Measurements from ENCODE around the gene ZNRF2.

Gene ZNRF2

DNA sequence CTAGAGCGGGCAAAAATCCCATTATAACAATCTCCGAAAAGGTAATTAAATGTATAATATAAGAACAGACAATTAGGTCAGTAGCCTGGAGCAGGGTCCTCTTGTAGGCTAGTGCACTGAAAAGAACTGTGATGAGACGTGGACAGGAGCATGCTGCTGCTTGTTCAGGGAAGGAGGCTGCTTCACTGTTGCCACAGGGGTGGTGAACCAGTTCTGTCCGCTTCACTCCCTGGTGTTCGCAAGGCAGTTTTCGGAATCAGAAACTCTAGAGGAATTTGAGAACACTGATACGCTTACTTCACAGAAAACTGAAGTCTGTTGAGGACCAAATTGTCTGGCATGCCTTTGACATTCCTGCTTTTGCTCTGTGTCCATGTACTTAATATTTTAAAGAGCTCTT, 17.4 kb downstream of the ZNRF2 start:
- no peak overlapping the region for H3K4me3 ChIP-seq (ENCODE audit: low read depth, low read length)
- TF ChIP-seq MYC (IDR thresholded peaks at IDR 0.05; ENCODE audit: low read depth, low read length), result no peak
- TF ChIP-seq, protein P1, sequence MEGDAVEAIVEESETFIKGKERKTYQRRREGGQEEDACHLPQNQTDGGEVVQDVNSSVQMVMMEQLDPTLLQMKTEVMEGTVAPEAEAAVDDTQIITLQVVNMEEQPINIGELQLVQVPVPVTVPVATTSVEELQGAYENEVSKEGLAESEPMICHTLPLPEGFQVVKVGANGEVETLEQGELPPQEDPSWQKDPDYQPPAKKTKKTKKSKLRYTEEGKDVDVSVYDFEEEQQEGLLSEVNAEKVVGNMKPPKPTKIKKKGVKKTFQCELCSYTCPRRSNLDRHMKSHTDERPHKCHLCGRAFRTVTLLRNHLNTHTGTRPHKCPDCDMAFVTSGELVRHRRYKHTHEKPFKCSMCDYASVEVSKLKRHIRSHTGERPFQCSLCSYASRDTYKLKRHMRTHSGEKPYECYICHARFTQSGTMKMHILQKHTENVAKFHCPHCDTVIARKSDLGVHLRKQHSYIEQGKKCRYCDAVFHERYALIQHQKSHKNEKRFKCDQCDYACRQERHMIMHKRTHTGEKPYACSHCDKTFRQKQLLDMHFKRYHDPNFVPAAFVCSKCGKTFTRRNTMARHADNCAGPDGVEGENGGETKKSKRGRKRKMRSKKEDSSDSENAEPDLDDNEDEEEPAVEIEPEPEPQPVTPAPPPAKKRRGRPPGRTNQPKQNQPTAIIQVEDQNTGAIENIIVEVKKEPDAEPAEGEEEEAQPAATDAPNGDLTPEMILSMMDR (IDR thresholded peaks at IDR 0.05; ENCODE audit: low read depth, low read length), result no peak
- TF ChIP-seq, protein P2, sequence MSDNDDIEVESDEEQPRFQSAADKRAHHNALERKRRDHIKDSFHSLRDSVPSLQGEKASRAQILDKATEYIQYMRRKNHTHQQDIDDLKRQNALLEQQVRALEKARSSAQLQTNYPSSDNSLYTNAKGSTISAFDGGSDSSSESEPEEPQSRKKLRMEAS (IDR thresholded peaks at IDR 0.05; ENCODE audit: low read depth, low read length), result no peak
- TF ChIP-seq POLR2A (IDR thresholded peaks at IDR 0.05; ENCODE audit: extremely low read depth, insufficient read length), result no peak
- DNase-seq (ENCODE audit: low read depth), result no peak

DNA sequence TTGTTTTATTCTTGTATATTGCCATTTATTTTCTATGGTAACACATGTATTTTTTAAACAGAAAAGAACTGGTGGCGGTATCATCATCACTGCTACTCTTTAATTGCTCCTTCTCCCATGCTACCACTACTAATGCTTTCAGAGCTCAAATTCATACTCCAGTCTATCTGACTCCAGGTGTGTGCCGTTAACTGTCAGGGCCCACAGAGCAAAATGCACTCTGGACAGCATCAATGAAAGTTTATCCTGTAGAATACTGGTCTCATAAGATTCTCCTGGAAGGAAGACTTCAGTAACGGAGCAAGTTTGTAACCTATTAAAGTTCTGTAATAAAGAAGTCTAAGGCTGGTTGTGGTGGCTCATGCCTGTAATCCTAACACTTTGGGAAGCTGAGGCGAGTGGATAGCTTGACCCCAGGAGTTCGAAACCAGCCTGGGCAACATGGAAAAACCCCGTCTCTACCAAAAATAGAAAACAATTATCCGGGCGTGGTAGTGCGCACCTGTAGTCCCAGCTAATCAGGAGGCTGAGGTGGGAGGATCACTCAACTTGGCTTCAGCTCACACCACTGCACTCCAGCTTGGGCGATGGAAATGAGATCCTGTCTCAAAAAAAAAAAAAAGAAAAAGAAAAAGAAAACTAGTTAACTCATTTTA, 18.4 kb downstream of the ZNRF2 start:
- TF ChIP-seq MYC (IDR thresholded peaks at IDR 0.05; ENCODE audit: low read depth, low read length), result no peak
- TF ChIP-seq POLR2A (IDR thresholded peaks at IDR 0.05; ENCODE audit: extremely low read depth, insufficient read length), result no peak
- TF ChIP-seq, protein P1 (IDR thresholded peaks at IDR 0.05; ENCODE audit: low read depth, low read length), result no peak
- no peak overlapping the region for H3K4me3 ChIP-seq (ENCODE audit: low read depth, low read length)
- DNase-seq (ENCODE audit: low read depth), result no peak

DNA sequence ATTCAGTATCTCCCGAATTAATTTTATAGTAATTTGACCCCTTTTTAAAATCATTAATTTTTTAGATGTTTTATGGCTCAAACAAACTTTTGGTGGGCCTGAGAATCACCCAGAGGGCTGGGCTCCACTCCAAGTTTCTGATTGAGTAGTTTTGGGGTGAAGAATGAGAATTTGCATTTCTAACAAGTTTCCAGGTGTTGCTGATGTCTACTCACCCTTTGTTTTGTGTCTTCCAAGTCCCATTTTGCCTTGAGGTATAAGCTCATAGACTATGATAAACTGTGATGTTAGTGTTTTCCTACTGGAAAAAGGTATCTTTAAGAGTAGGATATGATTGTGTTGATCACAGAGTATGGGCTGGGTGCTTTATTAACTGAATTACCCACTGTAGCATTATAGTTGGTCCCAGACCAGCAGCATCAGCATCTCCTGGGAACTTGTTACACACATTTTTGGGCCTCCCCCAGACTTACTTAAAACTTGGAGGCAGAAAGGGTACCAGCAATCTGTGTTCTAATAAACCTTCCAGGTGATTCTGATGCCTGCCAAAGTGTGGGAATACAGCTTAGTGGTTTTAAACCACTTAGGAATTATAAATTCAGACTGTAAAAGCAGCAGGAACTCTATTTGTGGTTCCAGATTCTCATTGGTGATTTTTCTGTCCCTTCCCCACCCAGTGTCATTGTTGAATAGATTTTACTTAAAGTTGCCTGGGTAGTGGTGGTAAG, 19.1 kb downstream of the ZNRF2 start:
- H3K4me3 ChIP-seq (ENCODE audit: low read depth, low read length), result no peak overlapping the region
- TF ChIP-seq POLR2A (IDR thresholded peaks at IDR 0.05; ENCODE audit: extremely low read depth, insufficient read length) (no peak), MYC (IDR thresholded peaks at IDR 0.05; ENCODE audit: low read depth, low read length) (no peak)
- TF ChIP-seq, protein P2 (IDR thresholded peaks at IDR 0.05; ENCODE audit: low read depth, low read length), result no peak
- TF ChIP-seq, protein P1 (IDR thresholded peaks at IDR 0.05; ENCODE audit: low read depth, low read length), result no peak
- no peak for DNase-seq (ENCODE audit: low read depth)

DNA sequence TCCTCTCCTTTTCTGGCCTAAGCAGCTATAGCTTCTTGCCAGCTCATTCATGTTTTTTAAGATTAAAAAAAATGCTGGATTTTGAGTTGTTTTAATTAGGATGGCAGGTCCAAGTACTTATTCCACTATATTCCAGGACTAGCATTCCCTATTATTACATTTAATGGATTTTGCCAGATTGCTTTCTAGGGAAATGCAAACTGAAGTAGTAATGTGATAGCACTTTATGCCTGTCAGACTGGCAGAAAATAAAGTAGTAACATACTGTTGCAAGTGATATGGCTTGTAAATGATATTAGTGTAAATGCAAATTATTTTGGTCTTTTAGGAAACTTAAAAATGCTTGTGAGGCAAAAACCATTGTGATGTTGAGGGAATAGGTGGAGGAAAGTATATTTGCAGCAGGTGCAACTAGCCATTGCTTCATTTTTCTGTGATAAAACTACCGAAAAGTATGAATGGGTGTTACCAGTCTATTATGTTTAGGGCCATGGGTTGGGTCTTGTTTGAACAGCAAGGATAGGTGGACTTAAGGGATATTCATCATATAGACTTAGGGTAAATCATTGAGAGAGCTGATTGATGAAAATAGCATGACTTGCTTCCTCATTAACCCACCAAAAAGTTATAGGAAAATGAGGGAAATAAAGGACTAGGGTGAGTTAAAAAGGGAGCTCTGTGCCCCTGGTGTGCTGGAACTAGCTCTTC, 19.9 kb downstream of the ZNRF2 start:
- DNase-seq (ENCODE audit: low read depth), result no peak
- TF ChIP-seq, protein P2 (IDR thresholded peaks at IDR 0.05; ENCODE audit: low read depth, low read length), result no peak
- TF ChIP-seq MYC (IDR thresholded peaks at IDR 0.05; ENCODE audit: low read depth, low read length) (no peak), POLR2A (IDR thresholded peaks at IDR 0.05; ENCODE audit: extremely low read depth, insufficient read length) (no peak)
- TF ChIP-seq, protein P1 (IDR thresholded peaks at IDR 0.05; ENCODE audit: low read depth, low read length), result no peak
- H3K4me3 ChIP-seq (ENCODE audit: low read depth, low read length), result no peak overlapping the region

DNA sequence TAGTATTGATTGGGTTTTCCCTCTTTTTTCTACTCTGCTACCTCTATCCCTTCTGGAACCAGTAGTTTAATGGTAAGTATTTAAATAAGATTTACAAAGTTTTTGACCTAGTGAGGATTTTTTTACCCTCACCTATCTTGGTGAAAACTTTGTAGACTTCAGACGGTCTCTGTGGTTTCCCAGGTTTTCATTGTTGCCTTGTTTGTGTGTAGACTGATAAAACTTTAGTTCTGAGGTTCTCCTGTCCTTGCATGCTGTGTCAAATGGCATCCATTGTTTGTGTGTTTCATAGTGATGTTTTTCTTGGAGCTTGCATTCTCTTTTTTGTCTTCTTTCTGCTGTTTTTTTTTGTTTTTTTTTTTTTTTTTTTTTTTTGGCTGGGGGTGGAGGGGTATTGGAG, 22.6 kb downstream of the ZNRF2 start:
- no peak for DNase-seq (ENCODE audit: low read depth)
- TF ChIP-seq POLR2A (IDR thresholded peaks at IDR 0.05; ENCODE audit: extremely low read depth, insufficient read length) (no peak), MYC (IDR thresholded peaks at IDR 0.05; ENCODE audit: low read depth, low read length) (no peak)
- TF ChIP-seq, protein P2 (IDR thresholded peaks at IDR 0.05; ENCODE audit: low read depth, low read length), result no peak
- TF ChIP-seq, protein P1 (IDR thresholded peaks at IDR 0.05; ENCODE audit: low read depth, low read length), result no peak
- no peak overlapping the region for H3K4me3 ChIP-seq (ENCODE audit: low read depth, low read length)
